GM12892 (cell line): ENCODE data around the gene ETV5.

Experiments
- POLR2A ChIP-seq: IDR thresholded peaks from 2 replicates; pipeline ENCODE4 v1.6.1; 2011; ENCODE audit warnings: low read depth, low read length, control low read depth
- POLR2AphosphoS5 ChIP-seq: IDR thresholded peaks from 2 replicates; pipeline ENCODE4 v1.6.1; 2011; ENCODE audit warnings: low read depth, low read length, control low read depth
- TAF1 ChIP-seq: IDR thresholded peaks from 2 replicates; pipeline ENCODE4 v1.6.1; 2011; ENCODE audit warnings: low read depth, mild to moderate bottlenecking, control low read depth, low read length, borderline replicate concordance

DNA sequence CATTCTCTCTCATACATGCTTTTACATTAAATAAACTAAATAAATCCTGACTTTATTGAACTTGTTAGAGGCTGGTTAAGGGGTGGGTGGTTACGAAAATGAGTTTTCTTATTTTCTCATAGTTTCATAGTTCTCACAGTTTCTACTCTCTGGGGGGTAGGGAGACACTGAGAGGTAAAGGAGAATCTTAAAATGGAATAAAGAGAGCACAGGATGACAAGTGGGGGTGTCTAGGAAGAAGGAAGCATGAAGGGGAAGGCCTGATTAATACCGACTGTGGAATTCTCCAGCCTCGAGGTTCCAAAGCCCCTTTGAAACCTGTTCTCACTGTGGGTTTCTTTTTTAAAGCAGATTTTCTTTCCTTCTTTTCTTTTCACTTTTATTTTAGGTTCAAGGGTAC, 104.7 kb downstream of the ETV5 start:
- TF ChIP-seq POLR2A (no peak), POLR2AphosphoS5 (no peak), TAF1 (no peak)
